Kidney (tissue), 22 donors: ENCODE measurements around the gene TCP11L2. TPM values are rescaled to one million over a fixed set of nuclear protein-coding genes. Genes with fewer than 3 reads are reported as not detected.
A peak's percentile ranks its signal among the peaks of the same experiment; 100 is the strongest.

Experiments used
- DNase-seq, 5 donors: peaks; one replicate each; pipeline ENCODE4 v3.0.0-alpha.2; 2013 to 2020
- FAIRE-seq: peaks from 2 replicates; lab custom pipeline; 2012; peaks lifted over from hg19 to GRCh38; lab: Jason Lieb, UNC
- H3K27ac ChIP-seq, 2 donors: one replicate each; pipeline ENCODE4 v1.7.0; 2013; ENCODE audit warnings: low read depth in 2 of 2, low read length in 2 of 2, inconsistent platforms in 1 of 2
- H3K27me3 ChIP-seq: one replicate; pipeline ENCODE4 v1.7.1; 2013; ENCODE audit warnings: low read length, inconsistent platforms; ENCODE audit not compliant: control insufficient read depth, insufficient read depth
- H3K36me3 ChIP-seq, 3 donors: one replicate each; pipeline versions ENCODE4 v1.7.0 to v1.7.1; 2013; ENCODE audit warnings: low read length in 3 of 3, control low read depth in 1 of 3, inconsistent platforms in 1 of 3; ENCODE audit not compliant: insufficient read depth in 3 of 3, control insufficient read depth in 2 of 3
- H3K4me1 ChIP-seq, 3 donors: one replicate each; pipeline versions ENCODE4 v1.7.0 to v1.7.1; 2013; ENCODE audit warnings: low read length in 3 of 3, inconsistent platforms in 1 of 3, low read depth in 1 of 3; ENCODE audit not compliant: control insufficient read depth in 2 of 3, insufficient read depth in 2 of 3
- H3K4me3 ChIP-seq, 3 donors: one replicate each; pipeline versions ENCODE4 v1.7.0 to v1.8.1; 2013; ENCODE audit warnings: low read length in 3 of 3, control low read depth in 1 of 3, inconsistent platforms in 1 of 3
- H3K9ac ChIP-seq, 3 donors: one replicate each; pipeline versions ENCODE4 v1.7.0 to v1.7.1; 2013; ENCODE audit warnings: low read length in 3 of 3, control low read depth in 1 of 3, inconsistent platforms in 1 of 3
- H3K9me3 ChIP-seq, 3 donors: one replicate each; pipeline versions ENCODE4 v1.7.0 to v1.7.1; 2013; ENCODE audit warnings: low read length in 3 of 3, control low read depth in 1 of 3, inconsistent platforms in 1 of 3; ENCODE audit not compliant: control insufficient read depth in 2 of 3, insufficient read depth in 1 of 3
- intact Hi-C: fragments of 100-400 bp; cut with DNase I; formaldehyde crosslinking; loops from one replicate; pipeline ENCODE4 v1.11.1; 2022
- long read RNA-seq, 10 donors: library from polyadenylated mRNA in 1 of 10; unstranded in 1 of 10; transcript quantifications; one replicate each; pipeline ENCODE4 v2.0.0 and lab custom pipeline, GENCODE V29; 2021 to 2026
- polyA plus RNA-seq: library from polyadenylated mRNA; stranded (reverse); fragments of 350-450 nt; fragmentation: Illumina TruSeq; extraction: RNeasy Lipid Tissue Mini Kit (QIAGEN cat#74804); gene quantifications from one replicate; pipeline ENCODE4 v1.2.3, GENCODE V29; 2014; ENCODE audit warnings: low read depth, low replicate concordance; ENCODE audit not compliant: insufficient read depth
- total RNA-seq: library from RNA; stranded (reverse); fragmentation: NEBNext Ultra II Directional; extraction: Animal tissue kit (Norgen Biotek cat#: 25700); gene quantifications from one replicate; pipeline ENCODE4 v1.2.1, GENCODE V29; 2021
- TF ChIP-seq, protein P1 (sequence below): IDR thresholded peaks from 3 replicates; pipeline ENCODE4 v1.5.1; 2012; ENCODE audit warnings: mild to moderate bottlenecking, moderate library complexity, borderline replicate concordance; ENCODE audit not compliant: insufficient read depth; ENCODE audit errors: extremely low read depth
- donor health status: control.
- donor health status: control.
- donor health status: control.
- donor health status: control.
- donor health status: control.
- donor health status: DM: yes; HTN: yes; CAD: no.
- donor health status: Normal renal cell carcinoma (clear cell type).

Gene TCP11L2
- 34.5 TPM for total RNA-seq
- 2.3 TPM for polyA plus RNA-seq
- long read RNA-seq, donor 1, partial matches to known transcripts = 0 of 2 reads
- long read RNA-seq, donor 1, other reads (novel, unspliced or antisense) = 0 of 2 reads
- long read RNA-seq, donor 2, partial matches to known transcripts = 0 of 2 reads
- long read RNA-seq, donor 2, other reads (novel, unspliced or antisense) = 0 of 2 reads
- long read RNA-seq, donor 3, partial matches to known transcripts = 0 of 1 reads
- long read RNA-seq, donor 3, other reads (novel, unspliced or antisense) = 0 of 1 reads
- long read RNA-seq, donor 4, partial matches to known transcripts = 0 of 2 reads
- long read RNA-seq, donor 4, other reads (novel, unspliced or antisense) = 0 of 2 reads
- long read RNA-seq, donor 5 = 0 reads
- long read RNA-seq, donor 6 = 0 reads
- long read RNA-seq, donor 7, partial matches to known transcripts = 1 of 4 reads
- long read RNA-seq, donor 7, other reads (novel, unspliced or antisense) = 2 of 4 reads
- long read RNA-seq, donor 8, partial matches to known transcripts = 10 of 14 reads
- long read RNA-seq, donor 8, other reads (novel, unspliced or antisense) = 0 of 14 reads
- long read RNA-seq, donor 9 = 0 reads
- long read RNA-seq, donor 10, partial matches to known transcripts = 0 of 3 reads
- long read RNA-seq, donor 10, other reads (novel, unspliced or antisense) = 0 of 3 reads

- no peak for FAIRE-seq
- TF ChIP-seq, protein P1, sequence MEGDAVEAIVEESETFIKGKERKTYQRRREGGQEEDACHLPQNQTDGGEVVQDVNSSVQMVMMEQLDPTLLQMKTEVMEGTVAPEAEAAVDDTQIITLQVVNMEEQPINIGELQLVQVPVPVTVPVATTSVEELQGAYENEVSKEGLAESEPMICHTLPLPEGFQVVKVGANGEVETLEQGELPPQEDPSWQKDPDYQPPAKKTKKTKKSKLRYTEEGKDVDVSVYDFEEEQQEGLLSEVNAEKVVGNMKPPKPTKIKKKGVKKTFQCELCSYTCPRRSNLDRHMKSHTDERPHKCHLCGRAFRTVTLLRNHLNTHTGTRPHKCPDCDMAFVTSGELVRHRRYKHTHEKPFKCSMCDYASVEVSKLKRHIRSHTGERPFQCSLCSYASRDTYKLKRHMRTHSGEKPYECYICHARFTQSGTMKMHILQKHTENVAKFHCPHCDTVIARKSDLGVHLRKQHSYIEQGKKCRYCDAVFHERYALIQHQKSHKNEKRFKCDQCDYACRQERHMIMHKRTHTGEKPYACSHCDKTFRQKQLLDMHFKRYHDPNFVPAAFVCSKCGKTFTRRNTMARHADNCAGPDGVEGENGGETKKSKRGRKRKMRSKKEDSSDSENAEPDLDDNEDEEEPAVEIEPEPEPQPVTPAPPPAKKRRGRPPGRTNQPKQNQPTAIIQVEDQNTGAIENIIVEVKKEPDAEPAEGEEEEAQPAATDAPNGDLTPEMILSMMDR = no peak
- intact Hi-C loops = no loop called here
Observed at GRCh38 chr12:106302401-106303201, at the start of gene TCP11L2. Gene TCP11L2, plus strand, starts transcription at chr12:106302733. Its CDS starts 8,343 bp downstream, at chr12:106311076.

DNA sequence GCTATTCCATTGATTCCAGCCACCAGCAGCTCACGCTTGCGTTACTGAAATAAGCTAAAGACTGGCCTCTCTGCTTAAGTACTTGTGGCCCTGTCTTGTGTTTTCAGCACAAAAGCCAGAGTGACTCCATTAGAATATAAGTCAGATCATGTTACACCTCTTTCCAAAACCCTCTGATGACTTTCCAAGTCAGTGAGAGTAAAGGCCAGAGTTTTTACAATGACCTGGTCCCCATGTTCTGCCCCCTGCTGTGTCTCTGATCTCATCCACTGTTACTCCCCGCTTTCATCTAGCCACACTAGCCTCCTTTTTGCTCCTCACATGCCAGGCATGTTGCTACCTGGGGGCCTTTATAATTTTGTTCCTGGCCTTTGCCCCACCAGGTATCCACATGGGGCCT lies 47.8 kb upstream of the TCP11L2 start:
- Histone ChIP-seq H3K27ac (no peak overlapping the region), H3K9ac (no peak overlapping the region), H3K9me3 (no peaks in the 10 kb centered on the region), H3K4me1 (peaks cover 0 to 5% (median 0%) of the 10 kb centered on the region in 3 donors), H3K36me3 (no peaks in the 10 kb centered on the region), H3K4me3 (no peak overlapping the region), H3K27me3 (no peaks in the 10 kb centered on the region)
- TF ChIP-seq, protein P1 = no peak
- intact Hi-C loops = no loop called here
- FAIRE-seq (no peak), DNase-seq (no peak)

More at GRCh38 chr12:106302401-106303201, at the start of gene TCP11L2:
- peak within 1 kb of the TSS; percentile 83 to 93 (median 91) for H3K4me3 ChIP-seq
- H3K27ac ChIP-seq = peak within 1 kb of the TSS; percentile 93 to 96
- H3K9me3 ChIP-seq = no peaks in the 10 kb centered on the region
- no peaks in the 10 kb centered on the region for H3K36me3 ChIP-seq
- H3K4me1 ChIP-seq = peaks cover 4 to 12% (median 5%) of the 10 kb centered on the region in 3 donors
- H3K27me3 ChIP-seq = no peaks in the 10 kb centered on the region
- H3K9ac ChIP-seq = peak within 1 kb of the TSS; percentile 70 to 88 (median 86)
- DNase-seq = peak; percentile 86 to 95 (median 91)

- H3K4me3 ChIP-seq = no peak overlapping the region
- DNase-seq (no peak), FAIRE-seq (no peak)
- H3K27ac ChIP-seq = no peak overlapping the region
- H3K9me3 ChIP-seq = no peaks in the 10 kb centered on the region
- TF ChIP-seq, protein P1 = no peak
- H3K9ac ChIP-seq = no peak overlapping the region
- no peaks in the 10 kb centered on the region for H3K27me3 ChIP-seq
- H3K36me3 ChIP-seq = no peaks in the 10 kb centered on the region
- peaks cover 0 to 5% (median 0%) of the 10 kb centered on the region in 3 donors for H3K4me1 ChIP-seq
- intact Hi-C loops = no loop called here
Observed at GRCh38 chr12:106255493-106255892, 47.0 kb upstream of the TCP11L2 start.
